ENCODE results near the gene HPCAL4.

DNA sequence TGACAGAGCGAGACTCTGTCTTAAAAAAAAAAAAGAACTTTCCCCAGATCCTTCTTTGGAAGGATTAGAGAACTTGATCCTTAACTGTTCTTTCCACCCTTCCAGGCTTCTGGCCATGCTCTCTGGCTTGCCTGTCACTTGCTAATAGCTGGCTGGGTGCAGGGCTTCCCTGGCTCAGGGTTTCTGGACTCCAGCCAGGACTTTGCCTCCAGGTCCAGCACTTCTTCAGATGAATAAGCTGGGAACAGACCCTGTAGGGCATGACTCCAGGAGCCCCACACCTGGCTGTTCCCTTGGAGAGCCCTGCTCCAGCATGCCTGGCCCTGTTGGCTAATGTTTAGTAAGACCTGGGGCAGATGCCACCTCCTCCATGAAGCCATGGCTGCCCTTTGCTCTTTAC, 16.0 kb downstream of the HPCAL4 start:
- TF ChIP-seq POLR2A (IDR thresholded peaks at IDR 0.05): no peak
- TF ChIP-seq, protein P1, sequence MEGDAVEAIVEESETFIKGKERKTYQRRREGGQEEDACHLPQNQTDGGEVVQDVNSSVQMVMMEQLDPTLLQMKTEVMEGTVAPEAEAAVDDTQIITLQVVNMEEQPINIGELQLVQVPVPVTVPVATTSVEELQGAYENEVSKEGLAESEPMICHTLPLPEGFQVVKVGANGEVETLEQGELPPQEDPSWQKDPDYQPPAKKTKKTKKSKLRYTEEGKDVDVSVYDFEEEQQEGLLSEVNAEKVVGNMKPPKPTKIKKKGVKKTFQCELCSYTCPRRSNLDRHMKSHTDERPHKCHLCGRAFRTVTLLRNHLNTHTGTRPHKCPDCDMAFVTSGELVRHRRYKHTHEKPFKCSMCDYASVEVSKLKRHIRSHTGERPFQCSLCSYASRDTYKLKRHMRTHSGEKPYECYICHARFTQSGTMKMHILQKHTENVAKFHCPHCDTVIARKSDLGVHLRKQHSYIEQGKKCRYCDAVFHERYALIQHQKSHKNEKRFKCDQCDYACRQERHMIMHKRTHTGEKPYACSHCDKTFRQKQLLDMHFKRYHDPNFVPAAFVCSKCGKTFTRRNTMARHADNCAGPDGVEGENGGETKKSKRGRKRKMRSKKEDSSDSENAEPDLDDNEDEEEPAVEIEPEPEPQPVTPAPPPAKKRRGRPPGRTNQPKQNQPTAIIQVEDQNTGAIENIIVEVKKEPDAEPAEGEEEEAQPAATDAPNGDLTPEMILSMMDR (IDR thresholded peaks at IDR 0.05): no peak

Data from body of pancreas (tissue), 4 donors.